Vagina (tissue), 2 donors: ENCODE data around the gene ELFN2.

ENCODE experiments used
- CTCF ChIP-seq, 3 experiments: fragments of 450-650 bp in 2 of 3; fragments of 200-600 bp in 1 of 3; sonication (generic) in 1 of 3; IDR thresholded peaks; one replicate each; pipeline ENCODE4 v1.5.1; 2017 to 2019; ENCODE audit warnings: antibody characterized with exemption in 3 of 3, mild to moderate bottlenecking in 2 of 3, moderate library complexity in 2 of 3
- POLR2A ChIP-seq, 2 donors: fragments of 450-650 bp; IDR thresholded peaks; one replicate each; pipeline ENCODE4 v1.6.1; 2017; ENCODE audit warnings: antibody characterized with exemption in 2 of 2, mild to moderate bottlenecking in 2 of 2, moderate library complexity in 2 of 2
- POLR2AphosphoS5 ChIP-seq, 2 donors: sonication (generic); formaldehyde crosslinking; IDR thresholded peaks; one replicate each; pipeline ENCODE4 v1.9.0; 2017; ENCODE audit warnings: antibody characterized with exemption in 2 of 2, mild to moderate bottlenecking in 2 of 2, low read depth in 1 of 2; ENCODE audit not compliant: insufficient read depth in 1 of 2

GRCh38 chr22:37343863-37344734 lies 83.2 kb downstream of the ELFN2 start:
- TF ChIP-seq POLR2A (IDR thresholded peaks at IDR 0.05): no peak
- no peak for TF ChIP-seq CTCF (IDR thresholded peaks at IDR 0.05)
- no peak for TF ChIP-seq POLR2AphosphoS5 (IDR thresholded peaks at IDR 0.05; ENCODE audit: insufficient read depth in 1 of 2, low read depth in 1 of 2)
